Subcutaneous adipose tissue (tissue), 4 donors: ENCODE results near the gene PDGFB. TPM values are rescaled to one million over a fixed set of nuclear protein-coding genes. Genes with fewer than 3 reads are reported as not detected.

Experiments used
- total RNA-seq, 4 donors: library from RNA; depleted of rRNA; stranded (reverse); fragments of >200 nt; gene quantifications; one replicate each; pipeline ENCODE4 v1.1.0, GENCODE V29; 2016
- TF ChIP-seq, protein P1 (sequence below): fragments of 450-650 bp; IDR thresholded peaks from one replicate; pipeline ENCODE4 v1.5.1; 2016; ENCODE audit warnings: low read depth, mild to moderate bottlenecking, control low read depth, antibody characterized with exemption, moderate library complexity

PDGFB gene
- total RNA-seq, 4 donors from 2014 or later = 5.8 to 41.3 (median 8.4) TPM

DNA sequence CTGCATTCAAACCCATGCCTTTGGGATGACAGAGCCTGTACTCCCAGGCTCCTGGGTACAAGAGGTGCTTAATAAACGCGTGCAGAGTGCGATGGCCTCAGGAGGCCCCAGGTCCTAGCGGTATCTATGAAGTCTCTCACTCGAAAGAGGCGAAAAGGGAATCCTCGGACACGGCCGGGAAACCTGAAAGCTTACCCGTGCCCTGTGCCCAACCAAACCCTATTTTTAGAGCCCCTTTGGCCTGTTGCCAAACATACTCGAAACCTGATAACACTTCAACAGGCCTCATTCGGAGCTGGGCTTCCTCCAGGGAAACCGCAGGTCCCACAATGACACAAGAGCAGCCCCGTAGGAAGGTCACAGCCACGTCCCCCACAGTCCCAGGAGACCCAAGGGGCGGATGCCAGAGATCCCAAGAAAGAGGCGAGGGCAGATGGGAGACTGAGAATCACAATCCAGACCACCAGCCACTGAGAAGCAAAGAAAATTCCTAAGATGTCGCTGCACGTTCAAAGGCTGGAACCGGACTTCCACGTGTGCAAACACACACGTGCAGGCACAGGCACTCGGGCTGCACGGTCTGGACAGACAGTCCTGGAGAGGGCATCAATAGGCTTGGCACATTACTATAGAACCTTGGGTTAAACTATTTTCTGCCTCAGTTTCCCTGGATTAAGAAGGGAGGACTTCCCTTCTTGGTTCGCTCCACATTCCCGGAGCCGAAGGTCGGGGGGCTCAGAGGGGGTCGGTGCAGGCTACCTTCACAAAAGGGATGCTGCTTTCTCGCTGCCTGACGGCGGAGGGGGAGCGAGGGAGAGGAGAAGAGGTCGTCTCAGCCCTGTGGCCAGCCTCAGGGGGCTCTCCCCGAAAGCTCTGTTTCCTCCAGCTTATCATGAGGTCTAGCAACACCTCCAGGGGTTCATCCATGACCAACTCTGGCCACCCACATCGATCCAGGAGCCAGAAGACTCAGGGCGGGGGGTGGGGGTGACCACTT, 8.2 kb downstream of the PDGFB start:
- TF ChIP-seq, protein P1, sequence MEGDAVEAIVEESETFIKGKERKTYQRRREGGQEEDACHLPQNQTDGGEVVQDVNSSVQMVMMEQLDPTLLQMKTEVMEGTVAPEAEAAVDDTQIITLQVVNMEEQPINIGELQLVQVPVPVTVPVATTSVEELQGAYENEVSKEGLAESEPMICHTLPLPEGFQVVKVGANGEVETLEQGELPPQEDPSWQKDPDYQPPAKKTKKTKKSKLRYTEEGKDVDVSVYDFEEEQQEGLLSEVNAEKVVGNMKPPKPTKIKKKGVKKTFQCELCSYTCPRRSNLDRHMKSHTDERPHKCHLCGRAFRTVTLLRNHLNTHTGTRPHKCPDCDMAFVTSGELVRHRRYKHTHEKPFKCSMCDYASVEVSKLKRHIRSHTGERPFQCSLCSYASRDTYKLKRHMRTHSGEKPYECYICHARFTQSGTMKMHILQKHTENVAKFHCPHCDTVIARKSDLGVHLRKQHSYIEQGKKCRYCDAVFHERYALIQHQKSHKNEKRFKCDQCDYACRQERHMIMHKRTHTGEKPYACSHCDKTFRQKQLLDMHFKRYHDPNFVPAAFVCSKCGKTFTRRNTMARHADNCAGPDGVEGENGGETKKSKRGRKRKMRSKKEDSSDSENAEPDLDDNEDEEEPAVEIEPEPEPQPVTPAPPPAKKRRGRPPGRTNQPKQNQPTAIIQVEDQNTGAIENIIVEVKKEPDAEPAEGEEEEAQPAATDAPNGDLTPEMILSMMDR = no peak

GRCh38 chr22:39234867-39235687, 9.7 kb downstream of the PDGFB start:
- TF ChIP-seq, protein P1 = no peak

GRCh38 chr22:39234472-39234787, 10.4 kb downstream of the PDGFB start:
- TF ChIP-seq, protein P1 = no peak

- TF ChIP-seq, protein P1 = no peak
Measured at GRCh38 chr22:39233710-39234471, 10.9 kb downstream of the PDGFB start.

GRCh38 chr22:39232806-39233709, 11.7 kb downstream of the PDGFB start:
- TF ChIP-seq, protein P1 = no peak

- TF ChIP-seq, protein P1 = no peak
Measured at GRCh38 chr22:39232246-39232645, 12.5 kb downstream of the PDGFB start.
